ENCODE results near the gene GMCL1. TPM values are rescaled to one million over a fixed set of nuclear protein-coding genes. Genes with fewer than 3 reads are reported as not detected.
A peak's percentile ranks its signal among the peaks of the same experiment; 100 is the strongest.

The GMCL1 gene
- total and polyA plus RNA-seq, 2 of the 13 experiments (the other 11 are each of a cell fraction or from before 2014, with no cell fraction given) = 18.7 to 24.0 TPM

DNA sequence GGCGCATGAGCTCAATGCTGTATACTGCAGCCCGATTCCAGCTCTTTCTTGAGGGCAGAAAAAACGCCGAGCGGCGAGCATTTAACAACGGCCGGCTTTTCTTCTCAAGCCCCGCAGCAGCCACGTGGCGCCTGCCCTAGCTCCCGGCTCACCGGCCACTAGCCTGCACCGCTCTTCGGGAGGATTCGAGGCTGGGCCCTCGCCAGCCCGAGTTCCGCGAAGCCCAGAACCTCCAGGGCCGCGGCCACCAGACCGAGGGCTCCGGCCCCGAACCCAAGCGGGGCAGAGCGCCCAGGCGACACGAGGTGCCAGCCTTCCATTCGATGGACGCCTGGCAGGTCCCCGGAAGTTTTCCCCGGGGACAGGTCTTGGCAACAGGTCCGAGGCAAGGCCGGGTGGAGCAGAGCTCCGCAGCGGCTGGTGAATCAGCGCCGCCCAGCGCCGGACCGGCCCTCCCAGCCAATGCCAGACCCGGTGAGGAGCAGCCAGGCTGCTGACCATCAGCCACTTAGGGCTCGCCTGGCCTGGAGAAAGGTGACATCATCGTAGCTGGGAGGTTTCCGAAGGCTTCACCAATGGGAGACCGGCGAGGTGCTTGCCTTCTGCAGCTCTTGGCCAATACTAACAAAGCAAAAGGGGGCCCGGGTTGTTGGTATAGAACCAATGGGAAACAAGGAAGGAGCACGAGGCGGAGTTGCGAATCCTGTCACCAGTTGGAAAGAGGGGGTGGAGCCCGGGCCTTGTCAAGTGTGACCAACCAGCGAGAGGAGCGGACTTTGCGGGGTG, 84.9 kb downstream of the GMCL1 start (continued):
- TF ChIP-seq SRY (CRISPR knock-in tag; IDR thresholded peaks at IDR 0.05) (peak; percentile 72), ZNF180 (CRISPR knock-in tag; IDR thresholded peaks at IDR 0.05; ENCODE audit: borderline replicate concordance, low read depth) (no peak), ZNF224 (CRISPR knock-in tag; IDR thresholded peaks at IDR 0.05) (peak; percentile 94; the same call in 1 of the 2 replicates), ZNF772 (CRISPR knock-in tag; IDR thresholded peaks at IDR 0.05) (peak; percentile 84; the same call in 1 of the 2 replicates), JARID2 (CRISPR knock-in tag; IDR thresholded peaks at IDR 0.05; ENCODE audit: insufficient replicate concordance) (peak; percentile 77), ZNF724P (CRISPR knock-in tag; IDR thresholded peaks at IDR 0.05; ENCODE audit: borderline replicate concordance) (peak; percentile 96; the same call in 1 of the 2 replicates), EED (CRISPR knock-in tag; IDR thresholded peaks at IDR 0.05) (peak; percentile 92), CREB1 (IDR thresholded peaks at IDR 0.05) (peak; percentile 91), CREB1 (CRISPR knock-in tag; IDR thresholded peaks at IDR 0.05) (peak; percentile 95), ZHX1 (CRISPR knock-in tag; IDR thresholded peaks at IDR 0.05; ENCODE audit: low read depth) (peak; percentile 77), ZXDC (CRISPR knock-in tag; IDR thresholded peaks at IDR 0.05) (no peak), KDM5A (IDR thresholded peaks at IDR 0.05; ENCODE audit: borderline replicate concordance, low read length) (no peak; the same call in 1 of the 2 replicates), BRCA1 (CRISPR knock-in tag; IDR thresholded peaks at IDR 0.05) (peak; percentile 72; the same call in 1 of the 2 replicates), AGO1 (IDR thresholded peaks at IDR 0.05; ENCODE audit: low read depth, low read length, poor library complexity, severe bottlenecking) (peak; percentile 91), NR3C1 (CRISPR knock-in tag; IDR thresholded peaks at IDR 0.05) (0 out of 2 replicates have a peak, but pooled peaks have one; percentile 13), ZNF317 (CRISPR knock-in tag; IDR thresholded peaks at IDR 0.05) (peak; percentile 91), ZFX (CRISPR knock-in tag; IDR thresholded peaks at IDR 0.05; ENCODE audit: low read depth) (peak; percentile 94)
- TF ChIP-seq, protein P1, sequence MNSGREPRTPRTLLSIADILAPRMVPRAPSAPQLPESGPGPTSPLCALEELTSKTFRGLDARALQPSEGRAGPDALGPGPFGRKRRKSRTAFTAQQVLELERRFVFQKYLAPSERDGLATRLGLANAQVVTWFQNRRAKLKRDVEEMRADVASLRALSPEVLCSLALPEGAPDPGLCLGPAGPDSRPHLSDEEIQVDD (CRISPR knock-in tag; IDR thresholded peaks at IDR 0.05; ENCODE audit: borderline replicate concordance) = peak; percentile 91; the same call in 1 of the 2 replicates
- TF ChIP-seq, protein P2, sequence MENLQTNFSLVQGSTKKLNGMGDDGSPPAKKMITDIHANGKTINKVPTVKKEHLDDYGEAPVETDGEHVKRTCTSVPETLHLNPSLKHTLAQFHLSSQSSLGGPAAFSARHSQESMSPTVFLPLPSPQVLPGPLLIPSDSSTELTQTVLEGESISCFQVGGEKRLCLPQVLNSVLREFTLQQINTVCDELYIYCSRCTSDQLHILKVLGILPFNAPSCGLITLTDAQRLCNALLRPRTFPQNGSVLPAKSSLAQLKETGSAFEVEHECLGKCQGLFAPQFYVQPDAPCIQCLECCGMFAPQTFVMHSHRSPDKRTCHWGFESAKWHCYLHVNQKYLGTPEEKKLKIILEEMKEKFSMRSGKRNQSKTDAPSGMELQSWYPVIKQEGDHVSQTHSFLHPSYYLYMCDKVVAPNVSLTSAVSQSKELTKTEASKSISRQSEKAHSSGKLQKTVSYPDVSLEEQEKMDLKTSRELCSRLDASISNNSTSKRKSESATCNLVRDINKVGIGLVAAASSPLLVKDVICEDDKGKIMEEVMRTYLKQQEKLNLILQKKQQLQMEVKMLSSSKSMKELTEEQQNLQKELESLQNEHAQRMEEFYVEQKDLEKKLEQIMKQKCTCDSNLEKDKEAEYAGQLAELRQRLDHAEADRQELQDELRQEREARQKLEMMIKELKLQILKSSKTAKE (CRISPR knock-in tag; IDR thresholded peaks at IDR 0.05; ENCODE audit: borderline replicate concordance) = peak; percentile 62; the same call in 1 of the 2 replicates
